SIG-M5 treated with dmso at 0.1 percent for 504 hours (cell line): Measurements from ENCODE around the gene TTC21B.
"Not testable (repeated sequence)": the region's sequence is repeated elsewhere in the genome, so short reads cannot be mapped to it uniquely, and the experiment has no call there.

ENCODE experiments used
- DNase-seq: peaks from one replicate; lab custom pipeline; 2025; ENCODE audit not compliant: unreplicated experiment; lab: John Stamatoyannopoulos, UW

TTC21B gene

GRCh38 chr2:165953655-165954606 lies at the start of gene TTC21B:
Gene TTC21B (minus strand): TSS chr2:165953776. CDS start chr2:165953705, 71 bp downstream.
- peak; percentile 93 for DNase-seq

- no peak for DNase-seq
Observed at GRCh38 chr2:166000401-166000800, 46.8 kb upstream of the TTC21B start.

GRCh38 chr2:165990846-165991245 lies 37.3 kb upstream of the TTC21B start:
- DNase-seq: no peak

GRCh38 chr2:165989851-165990250 lies 36.3 kb upstream of the TTC21B start:
- no peak for DNase-seq

GRCh38 chr2:165985120-165985519 lies 31.5 kb upstream of the TTC21B start:
- no peak for DNase-seq

GRCh38 chr2:165972161-165972560 lies 18.6 kb upstream of the TTC21B start:
- not testable (repeated sequence) for DNase-seq

- no peak for DNase-seq
Observed at GRCh38 chr2:165970663-165971062, 17.1 kb upstream of the TTC21B start.

GRCh38 chr2:165969227-165969626 lies 15.7 kb upstream of the TTC21B start:
- DNase-seq: no peak

GRCh38 chr2:165967746-165968145 lies 14.2 kb upstream of the TTC21B start:
- no peak for DNase-seq

GRCh38 chr2:165961818-165962217 lies 8.2 kb upstream of the TTC21B start:
- DNase-seq: no peak

- DNase-seq: no peak
Observed at GRCh38 chr2:165959371-165959770, 5.8 kb upstream of the TTC21B start.

GRCh38 chr2:165958313-165958960 lies 4.9 kb upstream of the TTC21B start:
- no peak for DNase-seq

GRCh38 chr2:165957030-165957675 lies 3.6 kb upstream of the TTC21B start:
- no peak for DNase-seq

- peak; percentile 46 for DNase-seq
Observed at GRCh38 chr2:165953306-165953654, 296 bp downstream of the TTC21B start.

GRCh38 chr2:165952741-165953211 lies 800 bp downstream of the TTC21B start:
- no peak for DNase-seq

- DNase-seq: no peak
Observed at GRCh38 chr2:165952085-165952484, 1.5 kb downstream of the TTC21B start.

- DNase-seq: no peak
Observed at GRCh38 chr2:165950438-165950837, 3.1 kb downstream of the TTC21B start.

- no peak for DNase-seq
Observed at GRCh38 chr2:165941827-165942226, 11.7 kb downstream of the TTC21B start.

- no peak for DNase-seq
Observed at GRCh38 chr2:165938237-165938636, 15.3 kb downstream of the TTC21B start.

GRCh38 chr2:165933211-165933910 lies 20.2 kb downstream of the TTC21B start:
- DNase-seq: no peak

GRCh38 chr2:165927774-165928173 lies 25.8 kb downstream of the TTC21B start:
- no peak for DNase-seq
